ENCODE results near the gene RUSC1.
"Not testable (repeated sequence)": the region's sequence is repeated elsewhere in the genome, so short reads cannot be mapped to it uniquely, and the experiment has no call there.

RUSC1 gene

GRCh38 chr1:155320661-155321617 lies at the start of gene RUSC1:
Gene RUSC1 (plus strand): TSS chr1:155320894. CDS start chr1:155321774, 880 bp downstream.
- DNase-seq (ENCODE audit: low read depth in 2 of 2): peak in 1 of 2 donors; percentile 45

- no peak for DNase-seq (ENCODE audit: low read depth in 2 of 2)
Observed at GRCh38 chr1:155272466-155273342, 48.0 kb upstream of the RUSC1 start.

- DNase-seq (ENCODE audit: low read depth in 2 of 2): peak; percentile 91 to 93
Observed at GRCh38 chr1:155273343-155274245, 47.1 kb upstream of the RUSC1 start, which contains the start of gene CLK2. Gene CLK2 (minus strand): TSS chr1:155273504. CDS start chr1:155270977, 2,527 bp downstream.

- peak; percentile 86 to 89 for DNase-seq (ENCODE audit: low read depth in 2 of 2)
Observed at GRCh38 chr1:155277070-155277901, 43.4 kb upstream of the RUSC1 start, which contains the start of gene HCN3. Gene HCN3 (plus strand): TSS chr1:155277463. CDS start chr1:155277591, 128 bp downstream.

GRCh38 chr1:155277902-155278688 lies 42.6 kb upstream of the RUSC1 start:
- DNase-seq (ENCODE audit: low read depth in 2 of 2): peak; percentile 53 to 60

- no peak for DNase-seq (ENCODE audit: low read depth in 2 of 2)
Observed at GRCh38 chr1:155278689-155279160, 42.0 kb upstream of the RUSC1 start.

- DNase-seq (ENCODE audit: low read depth in 2 of 2): no peak
Observed at GRCh38 chr1:155279268-155279667, 41.4 kb upstream of the RUSC1 start.

- DNase-seq (ENCODE audit: low read depth in 2 of 2): no peak
Observed at GRCh38 chr1:155282488-155283091, 38.1 kb upstream of the RUSC1 start.

- no peak for DNase-seq (ENCODE audit: low read depth in 2 of 2)
Observed at GRCh38 chr1:155284476-155284875, 36.2 kb upstream of the RUSC1 start.

- DNase-seq (ENCODE audit: low read depth in 2 of 2): no peak
Observed at GRCh38 chr1:155285063-155285462, 35.6 kb upstream of the RUSC1 start.

- DNase-seq (ENCODE audit: low read depth in 2 of 2): no peak
Observed at GRCh38 chr1:155285631-155286044, 35.1 kb upstream of the RUSC1 start.

GRCh38 chr1:155286544-155286943 lies 34.1 kb upstream of the RUSC1 start:
- DNase-seq (ENCODE audit: low read depth in 2 of 2): no peak

- no peak for DNase-seq (ENCODE audit: low read depth in 2 of 2)
Observed at GRCh38 chr1:155287987-155288543, 32.6 kb upstream of the RUSC1 start.

- DNase-seq (ENCODE audit: low read depth in 2 of 2): not testable (repeated sequence)
Observed at GRCh38 chr1:155291006-155291405, 29.7 kb upstream of the RUSC1 start.

GRCh38 chr1:155293086-155293749 lies 27.5 kb upstream of the RUSC1 start:
- no peak for DNase-seq (ENCODE audit: low read depth in 2 of 2)

GRCh38 chr1:155294520-155295182 lies 26.0 kb upstream of the RUSC1 start:
- no peak for DNase-seq (ENCODE audit: low read depth in 2 of 2)

Data from stimulated activated CD8-positive, alpha-beta memory T cell treated with anti-CD3 and anti-CD28 coated beads, Interleukin-15, amount 100 ng/mL, for 4 hours (primary cell).